Measurements from ENCODE around the gene CYBC1. TPM values are rescaled to one million over a fixed set of nuclear protein-coding genes. Genes with fewer than 3 reads are reported as not detected.

CYBC1 gene
- total RNA-seq, 3 donors from 2014 or later (not counting 1 experiment from before 2014, with no cell fraction given): 168 to 219 (median 192) TPM

DNA sequence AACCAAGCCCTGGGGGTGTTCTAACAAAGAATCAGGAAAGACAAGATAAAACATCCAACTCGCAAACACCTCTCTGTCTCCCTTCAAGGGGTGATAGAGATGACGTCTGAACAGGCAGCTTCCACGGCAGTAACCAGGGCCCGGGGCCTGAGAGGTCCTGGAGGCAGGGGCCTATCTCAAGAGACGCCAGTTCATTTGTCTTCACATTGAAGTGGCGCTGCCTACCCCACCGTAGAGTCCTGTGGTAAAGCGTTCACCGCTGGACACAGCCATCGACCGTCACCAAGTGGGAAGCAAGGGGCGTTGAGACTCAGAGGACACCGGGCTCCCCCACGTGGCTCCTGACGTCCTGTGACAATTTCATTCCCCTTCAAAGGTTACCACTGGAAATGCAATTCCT lies 57.6 kb downstream of the CYBC1 start:
- H3K27me3 ChIP-seq (ENCODE audit: control insufficient read depth, insufficient read depth, low read length): no peaks in the 10 kb centered on the region
- H3K27ac ChIP-seq (ENCODE audit: low read length): no peak overlapping the region
- H3K27me3 Mint-ChIP-seq (ENCODE audit: low read depth in 2 of 2): no peaks in the 10 kb centered on the region
- peaks cover 3 to 6% of the 10 kb centered on the region in 2 donors for H3K4me1 Mint-ChIP-seq
- no peak for ATAC-seq
- no peak overlapping the region for H3K4me3 ChIP-seq (ENCODE audit: low read length)
- no peak overlapping the region for H3K4me3 Mint-ChIP-seq
- TF ChIP-seq, protein P1, sequence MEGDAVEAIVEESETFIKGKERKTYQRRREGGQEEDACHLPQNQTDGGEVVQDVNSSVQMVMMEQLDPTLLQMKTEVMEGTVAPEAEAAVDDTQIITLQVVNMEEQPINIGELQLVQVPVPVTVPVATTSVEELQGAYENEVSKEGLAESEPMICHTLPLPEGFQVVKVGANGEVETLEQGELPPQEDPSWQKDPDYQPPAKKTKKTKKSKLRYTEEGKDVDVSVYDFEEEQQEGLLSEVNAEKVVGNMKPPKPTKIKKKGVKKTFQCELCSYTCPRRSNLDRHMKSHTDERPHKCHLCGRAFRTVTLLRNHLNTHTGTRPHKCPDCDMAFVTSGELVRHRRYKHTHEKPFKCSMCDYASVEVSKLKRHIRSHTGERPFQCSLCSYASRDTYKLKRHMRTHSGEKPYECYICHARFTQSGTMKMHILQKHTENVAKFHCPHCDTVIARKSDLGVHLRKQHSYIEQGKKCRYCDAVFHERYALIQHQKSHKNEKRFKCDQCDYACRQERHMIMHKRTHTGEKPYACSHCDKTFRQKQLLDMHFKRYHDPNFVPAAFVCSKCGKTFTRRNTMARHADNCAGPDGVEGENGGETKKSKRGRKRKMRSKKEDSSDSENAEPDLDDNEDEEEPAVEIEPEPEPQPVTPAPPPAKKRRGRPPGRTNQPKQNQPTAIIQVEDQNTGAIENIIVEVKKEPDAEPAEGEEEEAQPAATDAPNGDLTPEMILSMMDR (IDR thresholded peaks at IDR 0.05): no peak
- WGBS (ENCODE audit: insufficient coverage): 95% methylated on average over 15 of the region's 15 CpGs
- H3K36me3 Mint-ChIP-seq: no peaks in the 10 kb centered on the region
- no peaks in the 10 kb centered on the region for H3K4me1 ChIP-seq (ENCODE audit: control insufficient read depth, insufficient read depth, low read length)
- no peak overlapping the region for H3K27ac Mint-ChIP-seq
- DNase-seq: no peak
- H3K36me3 ChIP-seq (ENCODE audit: control insufficient read depth, insufficient read depth, low read length): peaks cover 11% of the 10 kb centered on the region
- intact Hi-C loops (cut with micrococcal nuclease): no loop called here
- H3K9me3 ChIP-seq (ENCODE audit: control insufficient read depth, insufficient read depth, low read length): no peaks in the 10 kb centered on the region
- no peaks in the 10 kb centered on the region for H3K9me3 Mint-ChIP-seq

Other genes with a start within 250 kb of the CYBC1 start
- 10 to 100 TPM; 69.7 to 79.2 (median 75.1) TPM for gene CCDC57, start 237.9 kb downstream of the CYBC1 start, total RNA-seq
- 100 to 1,000 TPM; 172 to 365 (median 296) TPM for gene SLC16A3, start 221.7 kb downstream of the CYBC1 start, total RNA-seq
- gene CSNK1D, start 177.1 kb downstream of the CYBC1 start, total RNA-seq: 100 to 1,000 TPM; 423 to 475 (median 468) TPM
- 100 to 1,000 TPM; 464 to 564 (median 522) TPM for gene CD7, start 133.1 kb downstream of the CYBC1 start, total RNA-seq
- 10 to 100 TPM in 1 of 3 donors, 1 to 10 TPM in 2; 3.6 to 11.2 (median 6.3) TPM for gene SECTM1, start 117.0 kb downstream of the CYBC1 start, total RNA-seq
- gene TEX19, start 91.5 kb downstream of the CYBC1 start, total RNA-seq: not detected
- gene UTS2R, start 79.0 kb downstream of the CYBC1 start, total RNA-seq: under 1 TPM in 1 of 3 donors, not detected in 2; 0.28 TPM
- 10 to 100 TPM; 35.7 to 57.4 (median 51.5) TPM for gene HEXD, start 32.4 kb downstream of the CYBC1 start, total RNA-seq
- 10 to 100 TPM; 21.6 to 28.6 (median 23.3) TPM for gene OGFOD3, start 32.2 kb downstream of the CYBC1 start, total RNA-seq
- gene NARF, start 8.0 kb upstream of the CYBC1 start, total RNA-seq: 100 to 1,000 TPM; 130 to 203 (median 158) TPM
- gene FOXK2, start 69.0 kb upstream of the CYBC1 start, total RNA-seq: 10 to 100 TPM; 42.5 to 50.0 (median 46.4) TPM
- 100 to 1,000 TPM in 1 of 3 donors, 10 to 100 TPM in 2; 81.8 to 112 (median 94.6) TPM for gene WDR45B, start 197.7 kb upstream of the CYBC1 start, total RNA-seq
- 1 to 10 TPM; 3.7 to 7.3 (median 4.0) TPM for gene RAB40B, start 247.9 kb upstream of the CYBC1 start, total RNA-seq